Prostate gland (tissue), 2 donors: Measurements from ENCODE around the gene TUT7. TPM values are rescaled to one million over a fixed set of nuclear protein-coding genes. Genes with fewer than 3 reads are reported as not detected.
A peak's percentile ranks its signal among the peaks of the same experiment; 100 is the strongest.

ENCODE experiments used
- DNase-seq: peaks from one replicate; pipeline ENCODE4 v3.0.0-alpha.2; 2019; ENCODE audit warnings: low spot score
- H3K27ac ChIP-seq, 2 donors: fragments of 200-600 bp; sonication (generic); 2 replicates each; pipeline ENCODE4 v1.5.1; 2017 to 2019
- H3K27me3 ChIP-seq: fragments of 200-600 bp; sonication (generic); replicated peaks from 2 replicates; pipeline ENCODE4 v1.5.1; 2019; ENCODE audit not compliant: insufficient read depth
- H3K36me3 ChIP-seq, 2 donors: fragments of 200-600 bp; sonication (generic); 1 replicate in 1 of 2; 2 replicates in 1 of 2; pipeline versions ENCODE4 v1.5.1 to v1.8.1; 2017 to 2019
- H3K4me1 ChIP-seq: fragments of 200-600 bp; sonication (generic); replicated peaks from 2 replicates; pipeline ENCODE4 v1.5.1; 2019
- H3K4me3 ChIP-seq, 2 donors: fragments of 200-600 bp; sonication (generic); 2 replicates each; pipeline ENCODE4 v1.5.1; 2017 to 2019
- H3K9me3 ChIP-seq: fragments of 200-600 bp; sonication (generic); 2 replicates; pipeline ENCODE4 v1.5.1; 2017
- POLR2A ChIP-seq: fragments of 450-650 bp; IDR thresholded peaks from one replicate; pipeline ENCODE4 v1.6.1; 2016; ENCODE audit warnings: antibody characterized with exemption, mild to moderate bottlenecking
- POLR2AphosphoS5 ChIP-seq: sonication (generic); formaldehyde crosslinking; IDR thresholded peaks from one replicate; pipeline ENCODE4 v1.6.1; 2017; ENCODE audit warnings: antibody characterized with exemption
- WGBS: methylation state at CpG from one replicate; pipeline ENCODE4 v1.1.5; 2018; 5-methylcytosine and 5-hydroxymethylcytosine counted together
- intact Hi-C: fragments of 100-400 bp; cut with DNase I; formaldehyde crosslinking; loops from one replicate; pipeline ENCODE4 v1.14.2; 2022
- total RNA-seq, 2 donors: library from RNA; depleted of rRNA; stranded (reverse); fragments of >200 nt; gene quantifications; one replicate each; pipeline ENCODE4 v1.1.0, GENCODE V29; 2016
- TF ChIP-seq, protein P1 (sequence below), 4 experiments: fragments of 200-600 bp in 2 of 4; fragments of 450-650 bp in 2 of 4; sonication (generic) in 2 of 4; IDR thresholded peaks; 1 replicate in 3 of 4; 2 replicates in 1 of 4; pipeline ENCODE4 v1.5.1; 2016 to 2019; ENCODE audit warnings: antibody characterized with exemption in 4 of 4, mild to moderate bottlenecking in 2 of 4, moderate library complexity in 2 of 4

The TUT7 gene
- total RNA-seq, 2 donors from 2014 or later: 44.0 to 112 TPM

GRCh38 chr9:86308687-86309086 is 45.5 kb downstream of the TUT7 start:
- Histone ChIP-seq H3K27ac (no peak overlapping the region), H3K27me3 (no peaks in the 10 kb centered on the region), H3K4me1 (no peaks in the 10 kb centered on the region), H3K9me3 (no peaks in the 10 kb centered on the region), H3K36me3 (peaks cover 4 to 5% of the 10 kb centered on the region in 2 donors), H3K4me3 (no peak overlapping the region)
- no peak for DNase-seq
- 81% methylated on average over 1 of the region's 1 CpG for WGBS
- intact Hi-C loops: no loop called here
- TF ChIP-seq, protein P1, sequence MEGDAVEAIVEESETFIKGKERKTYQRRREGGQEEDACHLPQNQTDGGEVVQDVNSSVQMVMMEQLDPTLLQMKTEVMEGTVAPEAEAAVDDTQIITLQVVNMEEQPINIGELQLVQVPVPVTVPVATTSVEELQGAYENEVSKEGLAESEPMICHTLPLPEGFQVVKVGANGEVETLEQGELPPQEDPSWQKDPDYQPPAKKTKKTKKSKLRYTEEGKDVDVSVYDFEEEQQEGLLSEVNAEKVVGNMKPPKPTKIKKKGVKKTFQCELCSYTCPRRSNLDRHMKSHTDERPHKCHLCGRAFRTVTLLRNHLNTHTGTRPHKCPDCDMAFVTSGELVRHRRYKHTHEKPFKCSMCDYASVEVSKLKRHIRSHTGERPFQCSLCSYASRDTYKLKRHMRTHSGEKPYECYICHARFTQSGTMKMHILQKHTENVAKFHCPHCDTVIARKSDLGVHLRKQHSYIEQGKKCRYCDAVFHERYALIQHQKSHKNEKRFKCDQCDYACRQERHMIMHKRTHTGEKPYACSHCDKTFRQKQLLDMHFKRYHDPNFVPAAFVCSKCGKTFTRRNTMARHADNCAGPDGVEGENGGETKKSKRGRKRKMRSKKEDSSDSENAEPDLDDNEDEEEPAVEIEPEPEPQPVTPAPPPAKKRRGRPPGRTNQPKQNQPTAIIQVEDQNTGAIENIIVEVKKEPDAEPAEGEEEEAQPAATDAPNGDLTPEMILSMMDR (IDR thresholded peaks at IDR 0.05): no peak
- TF ChIP-seq POLR2AphosphoS5 (no peak), POLR2A (no peak)

GRCh38 chr9:86304236-86304730 is 49.9 kb downstream of the TUT7 start:
- Histone ChIP-seq H3K27ac (peak overlapping the region in 1 of 2 donors; percentile 27), H3K36me3 (peaks cover 2 to 13% of the 10 kb centered on the region in 2 donors), H3K9me3 (no peaks in the 10 kb centered on the region), H3K4me3 (no peak overlapping the region), H3K27me3 (no peaks in the 10 kb centered on the region), H3K4me1 (no peaks in the 10 kb centered on the region)
- peak; percentile 24 for DNase-seq
- intact Hi-C loops: no loop called here
- TF ChIP-seq POLR2A: no peak
- TF ChIP-seq, protein P1 (IDR thresholded peaks at IDR 0.05): no peak
- TF ChIP-seq POLR2AphosphoS5: no peak
- WGBS: 21% methylated on average over 3 of the region's 3 CpGs

- intact Hi-C loops: no loop called here
- Histone ChIP-seq H3K36me3 (peaks cover 2 to 18% of the 10 kb centered on the region in 2 donors), H3K27ac (no peak overlapping the region)
Measured at GRCh38 chr9:86303316-86303975, 50.8 kb downstream of the TUT7 start.

GRCh38 chr9:86301686-86302085 is 52.5 kb downstream of the TUT7 start:
- H3K27me3 ChIP-seq: no peaks in the 10 kb centered on the region
- no peak for DNase-seq
- H3K9me3 ChIP-seq: no peaks in the 10 kb centered on the region
- intact Hi-C loops: no loop called here
- TF ChIP-seq POLR2AphosphoS5: no peak
- TF ChIP-seq, protein P1 (IDR thresholded peaks at IDR 0.05): no peak
- TF ChIP-seq POLR2A: no peak
- 59% methylated on average over 1 of the region's 1 CpG for WGBS
- peaks cover 2 to 15% of the 10 kb centered on the region in 2 donors for H3K36me3 ChIP-seq
- H3K27ac ChIP-seq: no peak overlapping the region
- H3K4me3 ChIP-seq: no peak overlapping the region
- no peaks in the 10 kb centered on the region for H3K4me1 ChIP-seq

More at GRCh38 chr9:86303316-86303975, 50.8 kb downstream of the TUT7 start:
- H3K4me1 ChIP-seq: no peaks in the 10 kb centered on the region
- TF ChIP-seq POLR2A: no peak
- TF ChIP-seq, protein P1 (IDR thresholded peaks at IDR 0.05): no peak
- TF ChIP-seq POLR2AphosphoS5: no peak
- DNase-seq: no peak
- no peaks in the 10 kb centered on the region for H3K9me3 ChIP-seq
- H3K27me3 ChIP-seq: no peaks in the 10 kb centered on the region
- WGBS: 56% methylated on average over 4 of the region's 4 CpGs
- H3K4me3 ChIP-seq: no peak overlapping the region

GRCh38 chr9:86300701-86301100 is 53.5 kb downstream of the TUT7 start:
- Histone ChIP-seq H3K9me3 (no peaks in the 10 kb centered on the region), H3K4me3 (no peak overlapping the region), H3K27ac (no peak overlapping the region), H3K27me3 (no peaks in the 10 kb centered on the region), H3K36me3 (peaks cover 2 to 13% of the 10 kb centered on the region in 2 donors), H3K4me1 (no peaks in the 10 kb centered on the region)
- DNase-seq: no peak
- WGBS: 94% methylated on average over 2 of the region's 2 CpGs
- intact Hi-C loops: no loop called here
- TF ChIP-seq POLR2AphosphoS5: no peak
- TF ChIP-seq, protein P1 (IDR thresholded peaks at IDR 0.05): no peak
- TF ChIP-seq POLR2A: no peak
